ENCODE results near the gene EML6.

DNA sequence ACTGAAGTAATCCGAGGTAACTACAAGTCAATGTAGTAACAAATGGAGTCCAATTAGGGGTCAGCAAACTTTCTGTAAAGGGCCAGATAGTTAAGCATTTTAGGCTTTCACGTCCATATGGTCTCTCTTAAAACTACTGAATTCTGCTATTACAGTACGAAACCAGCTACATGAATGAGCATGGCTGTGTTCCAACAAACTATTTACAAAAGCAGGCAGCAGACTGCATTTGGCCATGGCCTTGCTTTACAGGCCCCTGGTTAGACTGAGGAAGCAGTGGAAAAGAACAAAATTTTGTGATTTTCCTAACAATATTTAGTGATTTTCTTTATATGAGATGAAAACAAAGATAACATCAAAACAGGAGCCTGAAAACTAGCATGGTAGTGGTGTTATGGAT lies 262.8 kb downstream of the EML6 start:
- TF ChIP-seq, protein P1, sequence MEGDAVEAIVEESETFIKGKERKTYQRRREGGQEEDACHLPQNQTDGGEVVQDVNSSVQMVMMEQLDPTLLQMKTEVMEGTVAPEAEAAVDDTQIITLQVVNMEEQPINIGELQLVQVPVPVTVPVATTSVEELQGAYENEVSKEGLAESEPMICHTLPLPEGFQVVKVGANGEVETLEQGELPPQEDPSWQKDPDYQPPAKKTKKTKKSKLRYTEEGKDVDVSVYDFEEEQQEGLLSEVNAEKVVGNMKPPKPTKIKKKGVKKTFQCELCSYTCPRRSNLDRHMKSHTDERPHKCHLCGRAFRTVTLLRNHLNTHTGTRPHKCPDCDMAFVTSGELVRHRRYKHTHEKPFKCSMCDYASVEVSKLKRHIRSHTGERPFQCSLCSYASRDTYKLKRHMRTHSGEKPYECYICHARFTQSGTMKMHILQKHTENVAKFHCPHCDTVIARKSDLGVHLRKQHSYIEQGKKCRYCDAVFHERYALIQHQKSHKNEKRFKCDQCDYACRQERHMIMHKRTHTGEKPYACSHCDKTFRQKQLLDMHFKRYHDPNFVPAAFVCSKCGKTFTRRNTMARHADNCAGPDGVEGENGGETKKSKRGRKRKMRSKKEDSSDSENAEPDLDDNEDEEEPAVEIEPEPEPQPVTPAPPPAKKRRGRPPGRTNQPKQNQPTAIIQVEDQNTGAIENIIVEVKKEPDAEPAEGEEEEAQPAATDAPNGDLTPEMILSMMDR (optimal IDR thresholded peaks at IDR 0.05 in 1 of 3, IDR thresholded peaks at IDR 0.05 in 1 of 3, conservative IDR thresholded peaks at IDR 0.05 in 1 of 3; ENCODE audit: extremely low read depth in 1 of 3, insufficient read depth in 2 of 3, low read length in 3 of 3): no peak
- no peak for TF ChIP-seq EZH2 (IDR thresholded peaks at IDR 0.05; ENCODE audit: low read length)

Data from keratinocyte (primary cell).